Measurements from ENCODE around the gene AMBRA1.

Gene AMBRA1

GRCh38 chr11:46541593-46542371 lies 52.0 kb downstream of the AMBRA1 start:
- H3K4me3 ChIP-seq (ENCODE audit: low read depth, low read length) = no peak overlapping the region
- no peak for DNase-seq (ENCODE audit: low read depth)

- H3K4me3 ChIP-seq (ENCODE audit: low read depth, low read length) = no peak overlapping the region
- no peak for DNase-seq (ENCODE audit: low read depth)
Observed at GRCh38 chr11:46540807-46541206, 53.0 kb downstream of the AMBRA1 start.

GRCh38 chr11:46537537-46538295 lies 56.1 kb downstream of the AMBRA1 start:
- H3K4me3 ChIP-seq (ENCODE audit: low read depth, low read length) = no peak overlapping the region
- no peak for DNase-seq (ENCODE audit: low read depth)

GRCh38 chr11:46537121-46537520 lies 56.7 kb downstream of the AMBRA1 start:
- no peak overlapping the region for H3K4me3 ChIP-seq (ENCODE audit: low read depth, low read length)
- DNase-seq (ENCODE audit: low read depth) = no peak

- no peak for DNase-seq (ENCODE audit: low read depth)
- H3K4me3 ChIP-seq (ENCODE audit: low read depth, low read length) = no peak overlapping the region
Observed at GRCh38 chr11:46535688-46536087, 58.1 kb downstream of the AMBRA1 start.

GRCh38 chr11:46534711-46535110 lies 59.1 kb downstream of the AMBRA1 start:
- no peak overlapping the region for H3K4me3 ChIP-seq (ENCODE audit: low read depth, low read length)
- no peak for DNase-seq (ENCODE audit: low read depth)

- no peak overlapping the region for H3K4me3 ChIP-seq (ENCODE audit: low read depth, low read length)
- DNase-seq (ENCODE audit: low read depth) = no peak
Observed at GRCh38 chr11:46533396-46534100, 60.3 kb downstream of the AMBRA1 start.

GRCh38 chr11:46529928-46530574 lies 63.8 kb downstream of the AMBRA1 start:
- no peak overlapping the region for H3K4me3 ChIP-seq (ENCODE audit: low read depth, low read length)

GRCh38 chr11:46529095-46529905 lies 64.5 kb downstream of the AMBRA1 start:
- DNase-seq (ENCODE audit: low read depth) = no peak
- no peak overlapping the region for H3K4me3 ChIP-seq (ENCODE audit: low read depth, low read length)

More at GRCh38 chr11:46529928-46530574, 63.8 kb downstream of the AMBRA1 start:
- DNase-seq (ENCODE audit: low read depth) = no peak

GRCh38 chr11:46528445-46529094 lies 65.3 kb downstream of the AMBRA1 start:
- no peak for DNase-seq (ENCODE audit: low read depth)
- no peak overlapping the region for H3K4me3 ChIP-seq (ENCODE audit: low read depth, low read length)

GRCh38 chr11:46527591-46528130 lies 66.2 kb downstream of the AMBRA1 start:
- no peak overlapping the region for H3K4me3 ChIP-seq (ENCODE audit: low read depth, low read length)
- no peak for DNase-seq (ENCODE audit: low read depth)

GRCh38 chr11:46526216-46527215 lies 67.3 kb downstream of the AMBRA1 start:
- no peak overlapping the region for H3K4me3 ChIP-seq (ENCODE audit: low read depth, low read length)
- no peak for DNase-seq (ENCODE audit: low read depth)

GRCh38 chr11:46524201-46524770 lies 69.5 kb downstream of the AMBRA1 start:
- no peak for DNase-seq (ENCODE audit: low read depth)
- H3K4me3 ChIP-seq (ENCODE audit: low read depth, low read length) = no peak overlapping the region

- H3K4me3 ChIP-seq (ENCODE audit: low read depth, low read length) = no peak overlapping the region
- DNase-seq (ENCODE audit: low read depth) = no peak
Observed at GRCh38 chr11:46523290-46523689, 70.5 kb downstream of the AMBRA1 start.

GRCh38 chr11:46522682-46523281 lies 71.0 kb downstream of the AMBRA1 start:
- DNase-seq (ENCODE audit: low read depth) = no peak
- no peak overlapping the region for H3K4me3 ChIP-seq (ENCODE audit: low read depth, low read length)

- H3K4me3 ChIP-seq (ENCODE audit: low read depth, low read length) = no peak overlapping the region
- DNase-seq (ENCODE audit: low read depth) = no peak
Observed at GRCh38 chr11:46521961-46522681, 71.7 kb downstream of the AMBRA1 start.
